ENCODE measurements around the gene RGSL1.
A peak's percentile ranks its signal among the peaks of the same experiment; 100 is the strongest.

Gene RGSL1

DNA sequence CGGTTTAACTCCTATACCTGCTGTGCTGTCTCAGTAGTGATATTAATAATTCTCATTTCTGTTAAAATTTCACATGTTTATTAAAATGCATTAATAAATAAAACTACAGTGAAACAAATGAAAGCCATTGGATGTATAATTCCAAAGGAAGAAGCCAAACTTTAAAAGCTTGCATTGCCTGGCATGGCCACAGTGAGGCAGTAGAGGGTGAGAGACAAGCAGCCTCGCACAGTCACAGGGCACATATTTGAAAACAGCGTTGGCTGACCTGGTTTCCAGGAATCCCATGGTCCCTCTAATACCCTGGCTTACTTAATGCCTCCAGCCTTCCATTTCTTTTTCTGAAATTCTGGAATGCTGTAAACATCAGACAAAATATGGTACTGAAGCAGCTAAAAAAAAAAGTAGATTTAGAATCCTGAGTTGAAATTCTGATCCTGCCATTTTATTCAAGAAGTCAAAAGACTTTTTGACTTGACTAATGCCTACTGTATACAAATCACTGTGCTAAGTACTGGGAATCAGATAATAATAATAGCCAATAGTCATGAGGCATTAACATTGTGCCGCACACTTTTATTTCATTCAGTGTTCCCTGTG is 145.8 kb downstream of the RGSL1 start:
- DNase-seq, result peak; percentile 71

DNA sequence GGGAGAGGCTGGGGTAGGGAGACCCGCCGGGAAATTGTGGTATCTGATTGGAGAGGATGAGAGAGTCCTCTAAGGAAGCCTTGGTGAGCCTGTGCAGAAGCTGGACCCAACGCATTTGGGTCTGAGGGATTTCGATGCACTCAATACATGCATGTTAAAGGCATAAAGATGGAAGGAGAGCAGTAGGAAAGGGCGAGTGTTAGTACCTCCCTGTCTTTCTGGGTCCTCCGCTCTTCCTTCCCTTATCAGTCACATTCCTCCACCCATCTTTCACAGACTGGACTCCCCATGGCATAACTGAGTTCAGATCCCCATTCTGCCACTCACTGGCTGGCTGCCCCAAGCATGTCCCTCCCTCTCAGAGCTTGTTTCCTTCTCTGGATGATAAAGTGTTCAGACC is 147.0 kb downstream of the RGSL1 start:
- no peak for DNase-seq

DNA sequence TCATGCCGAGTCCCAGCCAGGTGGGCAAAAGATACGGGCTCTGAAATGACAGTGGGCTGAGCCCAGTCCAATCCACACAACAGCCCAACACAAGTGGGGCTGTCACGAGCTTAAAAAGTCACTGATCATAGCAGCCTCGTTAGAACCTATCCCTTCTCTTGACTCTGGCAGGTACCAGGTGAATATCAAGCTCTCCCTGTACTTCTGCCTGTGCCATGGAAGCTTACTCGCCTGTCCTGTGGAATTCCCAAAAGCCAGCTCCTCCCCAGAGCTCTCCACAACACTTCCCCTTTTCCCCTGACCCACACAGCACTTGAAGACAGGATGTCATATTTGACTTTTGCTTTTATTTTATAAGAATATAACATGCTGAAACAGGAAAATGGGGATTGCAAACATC is 148.3 kb downstream of the RGSL1 start:
- no peak for DNase-seq

DNA sequence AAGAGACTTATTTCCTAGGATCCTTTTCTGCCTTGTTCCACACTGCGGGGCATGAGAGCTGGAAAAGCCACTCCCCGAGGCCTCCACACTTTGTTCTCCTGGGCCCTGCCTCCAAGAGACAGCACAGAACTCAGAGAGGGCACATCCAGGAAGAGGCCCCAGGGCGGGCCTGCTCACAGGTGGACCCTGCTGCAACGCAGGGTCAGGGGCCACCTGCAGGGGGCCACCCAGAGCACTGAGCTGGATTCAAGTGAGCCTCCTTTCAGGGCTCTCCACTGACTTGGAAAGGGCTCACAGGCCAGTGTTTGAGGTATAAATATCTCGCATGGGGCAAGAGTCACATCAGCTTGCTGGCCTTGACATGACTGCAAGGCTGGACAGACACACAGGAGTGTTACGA is 149.4 kb downstream of the RGSL1 start:
- no peak for DNase-seq

DNA sequence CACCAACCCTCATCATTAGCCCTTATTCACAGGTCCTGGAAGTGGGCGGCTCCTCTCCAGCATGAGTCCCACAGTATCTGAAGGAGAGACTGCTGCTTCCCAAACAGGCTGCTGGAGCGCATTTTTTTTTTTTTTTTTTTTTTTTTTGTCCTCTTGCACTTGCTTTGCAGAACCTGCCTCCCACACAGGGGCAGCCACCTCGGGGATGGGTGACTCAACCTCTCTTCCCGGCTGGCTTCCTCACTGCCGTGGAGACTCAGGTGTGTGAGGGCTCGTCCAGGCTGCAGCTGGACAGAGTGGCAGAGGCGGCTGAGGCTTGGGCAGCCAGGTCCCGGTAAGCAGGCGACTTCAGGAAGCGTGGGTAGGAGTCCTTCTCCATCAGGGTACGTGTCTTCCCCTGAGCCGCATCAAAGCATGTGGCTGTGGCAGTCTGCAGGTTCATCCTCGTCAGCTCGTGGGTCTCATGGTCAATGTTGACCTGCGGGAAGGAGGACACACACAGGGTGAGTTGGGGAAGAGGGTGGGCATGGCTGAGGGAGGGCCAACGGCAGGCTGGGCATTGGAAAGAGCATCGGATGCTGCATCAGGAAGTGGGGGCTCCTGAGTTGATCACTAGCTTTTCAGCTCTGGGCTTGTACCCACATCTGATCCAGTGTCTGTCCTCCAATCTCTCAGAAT is 150.2 kb downstream of the RGSL1 start:
- no peak for DNase-seq

DNA sequence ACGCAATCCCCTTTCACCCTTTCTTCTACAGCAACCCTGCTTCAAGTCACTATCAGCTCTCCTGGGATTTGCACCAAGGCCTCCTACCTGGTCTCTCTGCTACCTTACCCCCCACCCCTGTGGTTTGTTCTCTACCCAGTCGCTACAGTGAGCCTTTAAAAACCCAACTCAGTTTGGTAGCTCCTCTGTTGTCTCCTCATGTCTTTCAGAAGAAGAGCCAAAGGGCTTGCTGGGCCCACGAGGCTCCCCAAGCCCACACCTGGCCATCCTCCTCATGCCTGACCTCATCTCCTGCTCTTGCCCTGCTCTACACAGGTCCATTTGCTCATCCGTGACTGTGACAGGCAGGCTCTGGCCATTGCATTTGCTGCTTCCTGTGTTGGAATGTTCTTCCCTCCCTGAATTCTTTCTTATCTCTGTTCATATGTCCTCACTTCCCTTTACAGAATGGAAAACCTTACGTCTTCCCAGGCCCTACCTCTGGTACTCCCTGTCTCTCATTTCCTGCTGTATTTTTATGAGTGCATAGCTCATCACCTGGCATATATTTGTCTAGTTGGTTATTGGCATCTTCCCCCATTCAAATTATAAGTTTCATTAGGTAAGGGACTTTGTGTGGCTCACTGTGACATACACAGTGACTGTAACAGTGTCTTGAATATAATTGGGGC is 150.9 kb downstream of the RGSL1 start:
- DNase-seq, result no peak

DNA sequence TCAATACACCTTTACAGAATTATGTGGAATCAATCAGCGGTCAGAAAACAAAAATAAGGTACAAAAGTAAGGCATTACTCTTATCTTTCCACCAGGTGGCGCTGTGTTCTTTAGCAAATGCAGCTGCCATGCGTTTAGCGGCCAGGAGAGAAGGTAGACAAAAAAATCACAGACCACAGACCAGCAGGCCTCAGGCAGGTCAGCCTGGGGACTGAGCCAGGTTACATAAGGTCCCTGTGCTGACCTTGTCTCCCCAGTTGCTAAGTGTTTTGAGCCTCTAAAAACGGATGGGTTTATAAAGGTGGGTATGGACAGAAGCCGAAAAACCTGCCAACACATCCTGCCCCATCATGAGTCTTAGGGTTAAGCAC is 151.5 kb downstream of the RGSL1 start:
- peak; percentile 64 for DNase-seq

DNA sequence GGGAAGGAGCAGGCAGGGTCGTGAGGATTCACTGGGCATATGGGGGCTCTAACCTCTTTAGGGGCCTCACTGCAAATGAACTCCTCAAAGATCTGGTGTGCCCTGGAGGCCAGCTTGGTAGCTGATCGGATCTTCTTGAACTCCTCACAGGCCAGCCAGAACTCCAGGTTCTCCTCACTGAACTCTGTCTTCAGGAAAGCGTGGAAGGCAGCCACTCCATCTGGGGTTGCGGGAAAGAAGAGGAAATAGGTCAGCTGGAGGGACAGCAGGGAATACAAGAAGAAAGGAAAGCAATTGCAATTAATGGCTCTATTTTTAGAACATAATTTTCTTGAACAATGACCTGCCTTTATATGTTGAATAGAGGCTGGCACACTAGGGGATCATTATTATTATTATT is 152.0 kb downstream of the RGSL1 start:
- no peak for DNase-seq

DNA sequence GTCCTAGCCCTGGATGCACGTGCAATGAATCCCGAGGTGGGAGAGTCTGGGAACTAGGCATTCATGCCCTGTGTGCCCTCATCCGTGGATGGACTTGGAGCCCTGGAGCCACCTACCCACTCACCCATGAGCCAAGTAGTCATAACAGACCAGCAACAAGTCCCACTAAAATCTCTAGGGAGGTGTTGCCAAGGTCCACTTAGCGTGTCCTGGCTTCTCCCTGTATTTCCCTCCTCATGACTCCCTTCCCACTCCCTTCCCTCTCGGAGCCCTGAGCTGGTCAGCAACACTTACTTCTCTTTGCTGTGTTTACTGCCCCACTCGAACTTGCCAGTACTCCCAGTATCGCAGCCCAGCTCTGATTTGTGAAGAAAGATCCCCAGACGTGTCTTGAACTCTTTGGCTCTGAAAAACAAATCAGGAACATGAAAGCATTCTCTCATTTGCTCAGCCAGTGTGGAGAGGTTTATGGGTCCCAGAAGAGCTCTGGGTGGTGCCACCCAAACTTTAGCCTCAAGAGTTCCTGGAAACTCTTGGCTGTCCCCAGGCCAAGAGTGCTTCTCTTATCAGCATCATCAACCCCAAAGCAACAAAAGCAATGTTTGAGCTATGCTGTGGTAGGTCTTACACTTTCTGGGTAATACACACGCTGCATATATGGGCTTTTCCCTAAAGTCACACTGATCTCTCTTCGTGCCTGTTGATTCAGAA is 153.1 kb downstream of the RGSL1 start:
- no peak for DNase-seq

DNA sequence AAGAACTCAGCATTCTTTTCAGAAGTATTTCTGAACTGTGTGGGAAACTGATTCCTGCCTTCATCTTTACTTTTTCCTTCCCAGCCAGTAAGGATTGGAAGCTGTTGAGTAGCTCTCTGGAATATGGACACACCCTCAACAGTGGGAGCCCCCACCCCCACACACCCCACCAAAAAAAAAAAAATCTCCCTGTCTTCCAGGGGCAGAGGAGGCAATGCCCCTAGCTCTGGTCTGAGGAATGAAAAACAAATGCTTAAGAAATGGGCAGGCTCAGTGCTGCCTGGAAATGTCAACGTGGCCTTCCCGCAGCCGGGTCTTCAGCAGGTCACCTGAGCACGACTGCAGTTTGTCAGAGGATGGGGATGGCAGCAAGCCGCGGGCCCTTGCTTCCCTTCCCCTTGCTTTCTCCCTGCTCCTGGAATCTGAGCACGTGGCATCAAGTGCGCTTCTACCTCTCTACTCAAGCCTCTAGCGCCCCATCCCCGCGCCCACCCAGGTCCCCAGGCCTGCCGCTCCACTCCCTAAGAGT is 153.8 kb downstream of the RGSL1 start:
- no peak for DNase-seq

DNA sequence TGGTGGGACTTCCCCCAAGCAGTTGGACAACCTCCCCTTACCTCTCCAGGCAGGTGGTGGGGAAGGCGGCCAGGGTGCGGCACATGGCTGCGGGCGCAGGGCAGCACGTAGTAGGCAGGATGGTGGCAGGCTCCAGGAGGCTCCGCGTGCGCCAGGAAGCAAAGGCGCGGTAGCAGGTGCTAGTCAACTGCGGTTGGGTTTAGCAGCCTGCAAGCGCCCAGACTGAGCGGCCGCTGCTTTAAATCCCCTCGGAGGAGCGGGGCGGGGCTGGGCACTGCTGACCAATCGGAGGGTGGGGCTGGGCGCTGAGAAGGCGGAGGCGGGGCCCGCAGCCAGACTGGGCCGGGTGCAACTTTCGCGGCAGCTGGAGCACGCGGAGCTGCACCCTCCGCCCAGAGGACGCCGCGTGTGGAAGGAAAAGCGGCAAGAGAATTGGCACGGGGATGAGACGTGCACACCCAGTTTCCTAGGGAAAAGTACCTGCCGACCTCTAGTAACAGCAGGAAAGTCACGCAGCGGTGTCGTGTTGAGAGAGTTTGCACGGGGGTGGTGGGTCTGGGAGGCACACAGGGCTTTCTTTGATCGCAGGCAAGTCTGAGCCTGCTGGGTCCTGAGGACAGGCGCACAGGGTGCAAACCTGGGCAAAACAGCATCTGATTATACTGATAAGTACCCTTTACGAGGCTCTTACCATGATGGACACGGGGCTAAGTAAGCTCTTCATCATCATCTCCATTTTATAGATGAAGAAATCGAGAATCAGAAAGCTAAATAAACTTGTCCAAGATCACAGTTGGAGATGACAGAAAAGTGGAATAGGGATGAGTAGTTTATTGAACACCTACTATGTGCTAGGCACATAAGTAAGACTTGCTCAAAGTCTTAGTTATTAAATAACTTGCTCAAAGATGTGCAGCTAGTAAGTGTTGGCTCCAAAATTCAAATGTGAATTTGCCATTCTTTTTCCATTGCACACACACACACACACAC is 154.5 kb downstream of the RGSL1 start, which contains the start of gene RGS16:
TSS of gene RGS16 (minus strand) at position 215 of the 990 bp plus-strand sequence. CDS start at position 85, 130 bp downstream.
- DNase-seq, result peak; percentile 90

DNA sequence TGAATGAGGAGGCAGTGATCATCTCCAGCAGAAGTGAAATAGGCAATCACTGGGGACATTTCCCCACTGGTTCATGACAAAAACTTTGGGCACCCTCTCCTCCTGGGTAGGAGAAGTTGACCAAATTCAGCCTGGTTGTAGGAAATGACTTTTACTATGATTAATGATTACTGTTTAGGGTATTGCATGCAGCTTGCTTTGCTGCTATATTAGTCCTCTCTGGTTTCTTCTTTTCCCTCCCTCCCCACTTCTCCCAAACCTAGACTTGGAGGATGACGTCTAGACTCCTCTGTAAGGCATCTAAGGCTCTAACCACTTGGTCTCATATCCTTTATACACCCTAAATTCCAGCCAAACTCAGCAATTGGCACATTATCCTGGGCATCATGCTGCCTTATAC is 157.6 kb downstream of the RGSL1 start:
- no peak for DNase-seq

DNA sequence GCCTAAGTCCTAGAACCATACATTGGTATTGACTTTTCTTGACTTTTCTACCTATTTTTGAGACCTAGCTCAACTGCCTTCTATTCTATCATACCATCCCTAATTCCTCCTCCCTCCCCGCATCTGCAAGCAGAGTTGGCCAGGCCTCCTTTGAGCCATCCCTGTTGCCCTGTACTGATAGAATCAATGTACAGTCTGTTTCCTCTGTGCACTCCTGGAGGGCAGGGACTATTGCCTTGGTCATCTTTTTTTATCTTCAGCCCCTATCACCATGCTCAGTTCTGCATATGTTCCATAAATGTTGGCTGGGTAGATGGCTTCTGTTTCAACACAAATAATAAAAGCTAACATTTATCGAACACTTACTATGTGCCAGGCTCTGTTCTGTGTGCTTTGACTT is 158.3 kb downstream of the RGSL1 start:
- no peak for DNase-seq

DNA sequence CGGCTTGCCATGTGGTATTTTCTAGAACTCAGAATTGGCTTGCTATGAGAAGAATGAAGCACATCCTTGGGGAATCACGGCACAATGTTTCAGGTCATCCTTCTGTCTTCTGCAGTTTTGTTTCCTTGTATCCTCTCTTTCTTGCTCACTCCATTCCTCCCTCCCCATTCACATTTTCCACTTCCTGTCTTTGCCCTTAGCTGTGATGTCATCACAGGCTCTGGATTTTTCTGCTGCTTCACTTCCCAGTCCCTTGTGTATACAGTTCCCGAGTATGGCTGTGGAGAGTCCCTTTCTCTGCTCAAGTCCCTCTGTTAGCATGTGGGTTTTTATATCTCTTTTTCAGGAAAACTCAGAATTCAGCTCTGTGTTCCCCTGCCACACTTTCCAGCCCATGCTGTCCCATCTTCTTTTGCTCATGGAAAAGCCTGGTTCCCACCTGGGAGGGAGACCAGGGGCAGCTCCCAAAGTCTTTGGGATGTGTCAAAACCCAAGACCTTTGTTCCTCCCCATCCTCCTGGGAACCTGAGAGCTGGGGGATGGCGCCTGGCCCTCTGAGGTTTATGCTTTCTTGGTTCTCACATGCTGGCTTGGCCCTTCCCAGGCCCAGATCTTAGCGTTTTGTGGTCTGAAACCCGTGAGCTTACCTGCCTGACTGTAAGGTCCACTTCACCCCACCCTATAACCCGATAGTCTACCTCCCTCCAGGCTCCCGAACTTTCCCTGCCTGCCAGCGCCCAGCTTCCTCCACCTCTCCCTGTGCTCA is 159.1 kb downstream of the RGSL1 start:
- DNase-seq, result no peak
